Esophagus muscularis mucosa (tissue), 4 donors: ENCODE results near the gene ACACA. TPM values are rescaled to one million over a fixed set of nuclear protein-coding genes. Genes with fewer than 3 reads are reported as not detected.

Experiments used
- DNase-seq: peaks from one replicate; pipeline ENCODE4 v3.0.0-alpha.2; 2017; ENCODE audit errors: extremely low spot score
- H3K27ac ChIP-seq, 4 donors: fragments of 200-600 bp; sonication (generic); replicated peaks in 1 of 4; 1 replicate in 3 of 4; 2 replicates in 1 of 4; pipeline ENCODE4 v1.5.1; 2016 to 2019; ENCODE audit warnings: mild to moderate bottlenecking in 1 of 4
- H3K27me3 ChIP-seq, 4 donors: fragments of 200-600 bp; sonication (generic); one replicate each; pipeline versions ENCODE4 v1.5.1 to v1.6.0; 2016 to 2019
- H3K36me3 ChIP-seq, 4 donors: fragments of 200-600 bp; sonication (generic); one replicate each; pipeline ENCODE4 v1.5.1; 2016 to 2019
- H3K4me1 ChIP-seq, 4 donors: fragments of 200-600 bp; sonication (generic); one replicate each; pipeline ENCODE4 v1.5.1; 2016 to 2019
- H3K4me3 ChIP-seq, 4 donors: fragments of 200-600 bp; sonication (generic); 1 replicate in 2 of 4; 2 replicates in 2 of 4; pipeline ENCODE4 v1.5.1; 2016 to 2019; ENCODE audit warnings: mild to moderate bottlenecking in 4 of 4, moderate library complexity in 1 of 4
- H3K9me3 ChIP-seq, 4 donors: fragments of 200-600 bp; sonication (generic); 1 replicate in 3 of 4; 2 replicates in 1 of 4; pipeline ENCODE4 v1.5.1; 2016 to 2019
- EP300 ChIP-seq: sonication (generic); formaldehyde crosslinking; IDR thresholded peaks from one replicate; pipeline ENCODE4 v1.6.1; 2017; ENCODE audit warnings: antibody characterized with exemption
- POLR2A ChIP-seq: fragments of 450-650 bp; IDR thresholded peaks from one replicate; pipeline ENCODE4 v1.6.1; 2017; ENCODE audit warnings: antibody characterized with exemption, moderate library complexity, mild to moderate bottlenecking, low read depth
- POLR2AphosphoS5 ChIP-seq, 2 donors: sonication (generic); formaldehyde crosslinking; IDR thresholded peaks; one replicate each; pipeline ENCODE4 v1.6.1; 2017; ENCODE audit warnings: antibody characterized with exemption in 2 of 2
- WGBS: methylation state at CpG from one replicate; pipeline ENCODE4 v1.1.5; 2018; 5-methylcytosine and 5-hydroxymethylcytosine counted together
- intact Hi-C: fragments of 100-400 bp; cut with DNase I; formaldehyde crosslinking; loops from one replicate; pipeline ENCODE4 v1.15.1; 2023
- total RNA-seq, 4 donors: library from RNA; depleted of rRNA; stranded (reverse); fragments of >200 nt; gene quantifications; one replicate each; pipeline versions ENCODE4 v1.1.0 to v1.2.1, GENCODE V29; 2016
- TF ChIP-seq, protein P1 (sequence below), 3 experiments: fragments of 200-600 bp in 2 of 3; fragments of 450-650 bp in 1 of 3; sonication (generic) in 2 of 3; IDR thresholded peaks; one replicate each; pipeline ENCODE4 v1.5.1; 2017 to 2019; ENCODE audit warnings: antibody characterized with exemption in 3 of 3, mild to moderate bottlenecking in 2 of 3, moderate library complexity in 1 of 3

The ACACA gene
- total RNA-seq, 4 donors from 2014 or later = 34.0 to 58.0 (median 50.5) TPM

DNA sequence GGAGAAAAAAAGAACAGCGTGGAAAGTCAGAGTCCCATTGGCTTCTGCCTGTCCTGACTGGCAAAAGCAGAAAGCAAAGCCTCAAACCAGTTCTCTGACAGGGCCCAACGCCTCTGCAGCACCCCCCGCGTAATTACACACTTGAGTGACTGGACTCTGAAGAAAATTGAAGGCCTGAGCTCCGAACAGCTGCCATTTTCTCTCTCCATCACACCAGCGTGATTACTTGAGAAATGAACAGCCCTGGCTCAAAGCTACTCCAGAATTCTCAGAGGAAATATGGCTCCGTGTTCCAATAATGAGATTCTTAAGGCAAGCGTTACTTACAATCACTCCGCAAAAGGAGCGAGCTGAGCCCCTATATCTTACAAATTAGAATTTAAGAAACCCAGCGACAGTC is 173.6 kb downstream of the ACACA start:
- H3K27ac ChIP-seq = no peak overlapping the region
- H3K9me3 ChIP-seq = no peaks in the 10 kb centered on the region
- DNase-seq = no peak
- 95% methylated on average over 11 of the region's 11 CpGs for WGBS
- H3K4me3 ChIP-seq = no peak overlapping the region
- peaks cover 0 to 90% (median 23%) of the 10 kb centered on the region in 4 donors for H3K36me3 ChIP-seq
- no peaks in the 10 kb centered on the region for H3K27me3 ChIP-seq
- intact Hi-C loops = no loop called here
- TF ChIP-seq, protein P1, sequence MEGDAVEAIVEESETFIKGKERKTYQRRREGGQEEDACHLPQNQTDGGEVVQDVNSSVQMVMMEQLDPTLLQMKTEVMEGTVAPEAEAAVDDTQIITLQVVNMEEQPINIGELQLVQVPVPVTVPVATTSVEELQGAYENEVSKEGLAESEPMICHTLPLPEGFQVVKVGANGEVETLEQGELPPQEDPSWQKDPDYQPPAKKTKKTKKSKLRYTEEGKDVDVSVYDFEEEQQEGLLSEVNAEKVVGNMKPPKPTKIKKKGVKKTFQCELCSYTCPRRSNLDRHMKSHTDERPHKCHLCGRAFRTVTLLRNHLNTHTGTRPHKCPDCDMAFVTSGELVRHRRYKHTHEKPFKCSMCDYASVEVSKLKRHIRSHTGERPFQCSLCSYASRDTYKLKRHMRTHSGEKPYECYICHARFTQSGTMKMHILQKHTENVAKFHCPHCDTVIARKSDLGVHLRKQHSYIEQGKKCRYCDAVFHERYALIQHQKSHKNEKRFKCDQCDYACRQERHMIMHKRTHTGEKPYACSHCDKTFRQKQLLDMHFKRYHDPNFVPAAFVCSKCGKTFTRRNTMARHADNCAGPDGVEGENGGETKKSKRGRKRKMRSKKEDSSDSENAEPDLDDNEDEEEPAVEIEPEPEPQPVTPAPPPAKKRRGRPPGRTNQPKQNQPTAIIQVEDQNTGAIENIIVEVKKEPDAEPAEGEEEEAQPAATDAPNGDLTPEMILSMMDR (IDR thresholded peaks at IDR 0.05) = no peak
- no peak for TF ChIP-seq EP300
- no peak for TF ChIP-seq POLR2AphosphoS5 (IDR thresholded peaks at IDR 0.05)
- TF ChIP-seq POLR2A = no peak
- no peaks in the 10 kb centered on the region for H3K4me1 ChIP-seq

DNA sequence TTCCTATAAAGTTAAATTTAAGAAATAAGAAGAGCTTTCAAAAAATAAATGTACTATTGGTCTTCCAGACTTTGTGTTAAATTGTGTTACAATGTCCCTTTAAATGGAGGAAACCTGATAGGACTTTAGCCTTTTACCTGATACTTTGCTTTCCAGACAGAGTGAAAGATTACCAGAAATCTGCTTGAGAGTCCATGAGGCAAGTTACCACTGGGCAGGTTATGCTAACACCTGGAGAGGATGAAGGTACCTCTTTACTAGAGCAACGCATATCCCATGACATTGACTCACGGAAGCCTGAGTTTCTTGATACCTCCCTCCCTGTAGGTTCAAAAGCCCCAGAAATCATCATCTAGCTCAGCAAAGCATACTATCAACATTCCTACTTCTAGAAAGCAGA is 174.7 kb downstream of the ACACA start:
- H3K9me3 ChIP-seq = no peaks in the 10 kb centered on the region
- TF ChIP-seq POLR2AphosphoS5 (IDR thresholded peaks at IDR 0.05) = no peak
- no peak for TF ChIP-seq POLR2A
- no peak for TF ChIP-seq EP300
- TF ChIP-seq, protein P1 (IDR thresholded peaks at IDR 0.05) = no peak
- no peak for DNase-seq
- H3K36me3 ChIP-seq = peaks cover 0 to 78% (median 16%) of the 10 kb centered on the region in 4 donors
- no peak overlapping the region for H3K4me3 ChIP-seq
- WGBS = 100% methylated on average over 2 of the region's 2 CpGs
- no peak overlapping the region for H3K27ac ChIP-seq
- H3K27me3 ChIP-seq = no peaks in the 10 kb centered on the region
- intact Hi-C loops = no loop called here
- no peaks in the 10 kb centered on the region for H3K4me1 ChIP-seq

DNA sequence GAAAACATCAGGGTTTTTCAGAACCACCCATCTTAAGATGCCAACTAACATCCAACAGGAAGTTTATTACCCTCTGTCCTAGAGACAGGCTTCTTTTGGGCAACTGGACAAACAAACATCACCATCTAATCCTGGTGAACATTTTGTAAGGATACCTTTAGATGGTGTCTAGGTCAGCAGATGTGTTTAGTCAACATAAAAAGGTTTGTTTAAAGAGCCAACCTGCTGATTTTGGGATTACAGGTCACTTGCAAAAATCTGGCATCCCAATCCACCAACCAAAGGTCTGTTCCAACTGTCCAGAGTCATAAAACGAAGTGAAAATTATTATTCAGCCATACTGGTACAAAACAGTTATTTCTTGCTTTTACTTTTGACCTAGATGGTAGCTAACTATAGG is 176.0 kb downstream of the ACACA start:
- intact Hi-C loops = no loop called here
- Histone ChIP-seq H3K27me3 (no peaks in the 10 kb centered on the region), H3K4me1 (no peaks in the 10 kb centered on the region), H3K4me3 (no peak overlapping the region), H3K27ac (no peak overlapping the region), H3K9me3 (no peaks in the 10 kb centered on the region), H3K36me3 (peaks cover 7 to 80% (median 24%) of the 10 kb centered on the region in 4 donors)
- no peak for DNase-seq
- TF ChIP-seq, protein P1 (IDR thresholded peaks at IDR 0.05) = no peak
- TF ChIP-seq POLR2A = no peak
- 88% methylated on average over 1 of the region's 1 CpG for WGBS

DNA sequence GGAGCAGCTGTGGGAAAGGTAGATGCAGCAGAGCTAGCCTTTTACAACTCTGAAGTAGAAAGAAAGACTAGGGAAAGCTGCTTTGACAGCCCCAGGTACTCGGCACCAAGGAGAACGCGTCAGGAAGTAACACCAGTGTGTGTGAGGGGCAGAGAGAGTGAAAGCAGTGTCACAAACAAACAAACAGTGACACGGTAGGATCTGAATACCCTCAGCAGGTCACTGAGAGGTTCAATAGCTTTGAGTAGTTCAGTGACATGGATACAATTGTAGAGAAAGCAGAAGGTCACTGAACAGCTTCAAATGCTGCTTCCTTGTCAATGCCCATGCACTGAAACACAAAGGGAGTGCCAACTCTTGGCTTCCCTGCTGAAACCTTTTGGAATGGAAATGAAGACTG is 181.2 kb downstream of the ACACA start:
- Histone ChIP-seq H3K27ac (no peak overlapping the region), H3K9me3 (no peaks in the 10 kb centered on the region), H3K4me3 (no peak overlapping the region), H3K27me3 (no peaks in the 10 kb centered on the region), H3K4me1 (no peaks in the 10 kb centered on the region), H3K36me3 (peaks cover 14 to 76% (median 27%) of the 10 kb centered on the region in 4 donors)
- WGBS = 68% methylated on average over 4 of the region's 4 CpGs
- TF ChIP-seq, protein P1 (IDR thresholded peaks at IDR 0.05) = no peak
- no peak for TF ChIP-seq EP300
- no peak for TF ChIP-seq POLR2A
- TF ChIP-seq POLR2AphosphoS5 (IDR thresholded peaks at IDR 0.05) = no peak
- intact Hi-C loops = no loop called here
- DNase-seq = no peak

DNA sequence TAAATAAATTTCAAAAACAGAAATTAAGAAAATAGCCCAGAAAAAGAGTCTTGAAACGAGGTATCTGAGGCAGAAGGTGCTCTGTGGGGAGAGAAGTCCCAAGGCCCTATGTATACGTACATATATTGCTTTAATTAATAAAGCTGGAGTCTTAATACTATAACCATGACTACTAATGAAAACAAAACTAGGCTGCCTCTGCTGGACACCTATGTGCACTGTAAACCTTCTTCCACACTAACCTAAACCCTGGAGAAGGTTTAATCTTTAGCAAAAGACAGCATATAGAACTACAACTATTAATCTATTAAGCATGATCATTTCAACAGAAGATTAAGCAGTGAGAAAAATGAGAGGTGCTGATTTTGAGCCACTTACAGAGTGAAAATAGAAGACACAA is 184.8 kb downstream of the ACACA start:
- Histone ChIP-seq H3K4me1 (no peaks in the 10 kb centered on the region), H3K27me3 (no peaks in the 10 kb centered on the region), H3K4me3 (no peak overlapping the region), H3K36me3 (peaks cover 14 to 83% (median 30%) of the 10 kb centered on the region in 4 donors), H3K9me3 (no peaks in the 10 kb centered on the region), H3K27ac (no peak overlapping the region)
- WGBS = 86% methylated on average over 2 of the region's 2 CpGs
- TF ChIP-seq POLR2AphosphoS5 (IDR thresholded peaks at IDR 0.05) (no peak), POLR2A (no peak), EP300 (no peak)
- TF ChIP-seq, protein P1 (IDR thresholded peaks at IDR 0.05) = no peak
- DNase-seq = no peak
- intact Hi-C loops = no loop called here
